MCF 10A (cell line): ENCODE results near the gene KIF5A. TPM values are rescaled to one million over a fixed set of nuclear protein-coding genes. Genes with fewer than 3 reads are reported as not detected.

ENCODE experiments used
- BruUV-seq: library from RNA; stranded (reverse); fragments of 400-500 nt; replicated peaks from 2 replicates; lab custom pipeline; 2021; lab: Mats Ljungman, UMichigan
- CTCF ChIA-PET: fragments of 300-600 bp; sonication (Branson Sonifier 250); formaldehyde crosslinking; extraction: SDS; loops from one replicate; lab custom pipeline; 2021; ENCODE audit warnings: antibody characterized with exemption, inconsistent platforms; lab: Yijun Ruan, JAX
- POLR2A ChIA-PET: fragments of 300-600, 350-650 bp; sonication (Branson Sonifier 250); formaldehyde crosslinking; extraction: SDS; loops from one replicate; lab custom pipeline; 2020; ENCODE audit warnings: antibody characterized with exemption, inconsistent platforms; lab: Yijun Ruan, JAX
- DNase-seq: peaks from one replicate; pipeline ENCODE4 v3.0.0-alpha.2; 2018; ENCODE audit not compliant: unreplicated experiment
- H3K27ac Mint-ChIP-seq: one replicate; pipeline ENCODE4 v1.8.0; 2022; ENCODE audit warnings: mild to moderate bottlenecking, low read depth, mixed read lengths; ENCODE audit not compliant: unreplicated experiment
- H3K27me3 Mint-ChIP-seq: one replicate; pipeline ENCODE4 v1.8.0; 2022; ENCODE audit warnings: mixed read lengths; ENCODE audit not compliant: insufficient read depth, unreplicated experiment
- H3K36me3 Mint-ChIP-seq: one replicate; pipeline ENCODE4 v1.8.0; 2022; ENCODE audit warnings: mild to moderate bottlenecking, moderate library complexity, mixed read lengths; ENCODE audit not compliant: insufficient read depth, unreplicated experiment
- H3K4me1 Mint-ChIP-seq: one replicate; pipeline ENCODE4 v1.8.0; 2022; ENCODE audit warnings: mixed read lengths; ENCODE audit not compliant: insufficient read depth, unreplicated experiment
- H3K4me3 Mint-ChIP-seq: one replicate; pipeline ENCODE4 v1.8.0; 2022; ENCODE audit warnings: mild to moderate bottlenecking, moderate library complexity, mixed read lengths; ENCODE audit not compliant: unreplicated experiment
- H3K9me3 Mint-ChIP-seq: one replicate; pipeline ENCODE4 v1.8.0; 2022; ENCODE audit warnings: mixed read lengths; ENCODE audit not compliant: unreplicated experiment
- CTCF ChIP-seq: fragments of 200-600 bp; IDR thresholded peaks from one replicate; pipeline ENCODE4 v1.8.0; 2022; ENCODE audit warnings: antibody characterized with exemption, mild to moderate bottlenecking; ENCODE audit not compliant: unreplicated experiment
- intact Hi-C: fragments of 100-400 bp; cut with micrococcal nuclease; formaldehyde crosslinking; loops from 2 replicates; pipeline ENCODE4 v1.14.1; 2022
- total RNA-seq: library from RNA; stranded (reverse); gene quantifications from 2 replicates; pipeline ENCODE4 v1.2.3, GENCODE V29; 2022

KIF5A gene
- total RNA-seq, 1 experiment from 2014 or later: 0.56 TPM

GRCh38 chr12:57623811-57624390, 74.1 kb downstream of the KIF5A start:
- Mint-ChIP-seq H3K4me1 (peaks cover 5% of the 10 kb centered on the region), H3K36me3 (no peaks in the 10 kb centered on the region), H3K4me3 (no peak overlapping the region), H3K9me3 (no peaks in the 10 kb centered on the region), H3K27ac (no peak overlapping the region), H3K27me3 (peaks cover 64% of the 10 kb centered on the region)
- DNase-seq: no peak
- CTCF ChIA-PET: interaction anchor here (0.6 to 1.3 kb wide), 6 partner anchors 10 to 69 kb away, joined by 3 to 6 read pairs (median 4); no protein-coding TSS in a partner anchor
- intact Hi-C loops: no loop called here
- POLR2A ChIA-PET: no interaction called here
- no peak for TF ChIP-seq CTCF
- BruUV-seq: no TSS peak

GRCh38 chr12:57624441-57625220, 74.8 kb downstream of the KIF5A start:
- Mint-ChIP-seq H3K4me1 (peaks cover 5% of the 10 kb centered on the region), H3K27me3 (peaks cover 58% of the 10 kb centered on the region), H3K4me3 (no peak overlapping the region), H3K27ac (no peak overlapping the region), H3K9me3 (no peaks in the 10 kb centered on the region), H3K36me3 (no peaks in the 10 kb centered on the region)
- intact Hi-C loops: no loop called here
- ChIA-PET POLR2A (interaction anchor here (0.5 to 0.6 kb wide), 2 partner anchors 31 to 936 kb away, joined by 3 read pairs; no protein-coding TSS in a partner anchor), CTCF (interaction anchor here (0.8 to 1.3 kb wide), 4 partner anchors 10 to 69 kb away, joined by 3 to 6 read pairs (median 4); no protein-coding TSS in a partner anchor)
- BruUV-seq: no TSS peak
- TF ChIP-seq CTCF: no peak
- no peak for DNase-seq

- no peak for TF ChIP-seq CTCF
- DNase-seq: no peak
- H3K4me1 Mint-ChIP-seq: peaks cover 5% of the 10 kb centered on the region
- H3K27ac Mint-ChIP-seq: no peak overlapping the region
- no peaks in the 10 kb centered on the region for H3K9me3 Mint-ChIP-seq
- CTCF ChIA-PET: interaction anchor here (0.9 to 1.3 kb wide), 3 partner anchors 9 to 43 kb away, joined by 4 to 7 read pairs (median 6); no protein-coding TSS in a partner anchor
- no peak overlapping the region for H3K4me3 Mint-ChIP-seq
- peaks cover 52% of the 10 kb centered on the region for H3K27me3 Mint-ChIP-seq
- intact Hi-C loops: no loop called here
- BruUV-seq: no TSS peak
- no peaks in the 10 kb centered on the region for H3K36me3 Mint-ChIP-seq
- POLR2A ChIA-PET: interaction anchor here (0.5 to 0.6 kb wide), 2 partner anchors 30 to 937 kb away, joined by 3 read pairs; no protein-coding TSS in a partner anchor
Measured at GRCh38 chr12:57625261-57626032, 75.6 kb downstream of the KIF5A start.
